Central memory CD4-positive, alpha-beta T cell (primary cell): ENCODE data around the gene OPN1MW3.
"Not testable (repeated sequence)": the region's sequence is repeated elsewhere in the genome, so short reads cannot be mapped to it uniquely, and the experiment has no call there.

Source experiments
- DNase-seq: peaks from one replicate; pipeline ENCODE4 v3.0.0; 2022

The OPN1MW3 gene

GRCh38 chrX:154296731-154297130 lies 39.3 kb downstream of the OPN1MW3 start:
- DNase-seq, result no peak

- no peak for DNase-seq
Measured at GRCh38 chrX:154298312-154298711, 40.9 kb downstream of the OPN1MW3 start.

- DNase-seq, result no peak
Measured at GRCh38 chrX:154300816-154301215, 43.4 kb downstream of the OPN1MW3 start.

GRCh38 chrX:154302998-154303397 lies 45.6 kb downstream of the OPN1MW3 start:
- not testable (repeated sequence) for DNase-seq

- no peak for DNase-seq
Measured at GRCh38 chrX:154303476-154303875, 46.1 kb downstream of the OPN1MW3 start.

GRCh38 chrX:154304846-154305245 lies 47.5 kb downstream of the OPN1MW3 start:
- DNase-seq, result no peak

- no peak for DNase-seq
Measured at GRCh38 chrX:154305541-154306205, 48.3 kb downstream of the OPN1MW3 start.

- no peak for DNase-seq
Measured at GRCh38 chrX:154307202-154307601, 49.8 kb downstream of the OPN1MW3 start.

- DNase-seq, result peak; percentile 72
Measured at GRCh38 chrX:154308108-154308946, 50.9 kb downstream of the OPN1MW3 start.

GRCh38 chrX:154309041-154309775 lies 51.8 kb downstream of the OPN1MW3 start:
- no peak for DNase-seq

GRCh38 chrX:154310616-154311536 lies 53.5 kb downstream of the OPN1MW3 start:
- DNase-seq, result no peak

- DNase-seq, result no peak
Measured at GRCh38 chrX:154312116-154312515, 54.7 kb downstream of the OPN1MW3 start.

GRCh38 chrX:154313147-154313546 lies 55.8 kb downstream of the OPN1MW3 start:
- peak; percentile 19 for DNase-seq

GRCh38 chrX:154315416-154315815 lies 58.0 kb downstream of the OPN1MW3 start:
- no peak for DNase-seq

- no peak for DNase-seq
Measured at GRCh38 chrX:154317391-154317995, 60.1 kb downstream of the OPN1MW3 start.

GRCh38 chrX:154320406-154320805 lies 63.0 kb downstream of the OPN1MW3 start:
- no peak for DNase-seq
